Measurements from ENCODE around the gene STRC.
"Not testable (repeated sequence)": the region's sequence is repeated elsewhere in the genome, so short reads cannot be mapped to it uniquely, and the experiment has no call there.

The STRC gene

GRCh38 chr15:43562753-43563152 lies 55.8 kb downstream of the STRC start:
- not testable (repeated sequence) for DNase-seq

GRCh38 chr15:43552986-43553385 lies 65.6 kb downstream of the STRC start:
- no peak for DNase-seq

GRCh38 chr15:43552256-43552655 lies 66.3 kb downstream of the STRC start:
- no peak for DNase-seq

GRCh38 chr15:43550527-43551363 lies 67.9 kb downstream of the STRC start:
- no peak for DNase-seq

Data from SIG-M5 (cell line).